ENCODE measurements around the gene ORC4.

The ORC4 gene

GRCh38 chr2:147924647-147925046, 95.9 kb downstream of the ORC4 start:
- Histone ChIP-seq H3K9ac (ENCODE audit: low read length) (no peak overlapping the region), H3K27me3 (ENCODE audit: insufficient read depth, low read length) (no peaks in the 10 kb centered on the region), H4K20me1 (ENCODE audit: insufficient read depth, low read length) (no peaks in the 10 kb centered on the region), H3K4me2 (ENCODE audit: low read length) (no peak overlapping the region), H3K9me2 (ENCODE audit: low read depth, low read length) (no peaks in the 10 kb centered on the region), H3K4me3 (ENCODE audit: low read depth, low read length, poor library complexity, severe bottlenecking) (no peak overlapping the region), H3K27ac (ENCODE audit: low read depth, low read length, poor library complexity, severe bottlenecking) (no peak overlapping the region), H3K9me3 (ENCODE audit: low read length) (no peaks in the 10 kb centered on the region), H3K4me1 (ENCODE audit: insufficient read depth, low read length, severe bottlenecking) (no peaks in the 10 kb centered on the region), H2AFZ (ENCODE audit: low read length) (no peak overlapping the region), H3K79me2 (ENCODE audit: insufficient read depth, low read length) (no peaks in the 10 kb centered on the region), H3K36me3 (ENCODE audit: insufficient read depth, low read length) (no peaks in the 10 kb centered on the region), H3F3A (ENCODE audit: insufficient read depth, low read length) (no peaks in the 10 kb centered on the region)
- TF ChIP-seq EZH2 (IDR thresholded peaks at IDR 0.05; ENCODE audit: borderline replicate concordance, low read length) (no peak), CTCF (IDR thresholded peaks at IDR 0.05; ENCODE audit: low read length) (no peak)

- H4K20me1 ChIP-seq (ENCODE audit: insufficient read depth, low read length) = no peaks in the 10 kb centered on the region
- no peaks in the 10 kb centered on the region for H3F3A ChIP-seq (ENCODE audit: insufficient read depth, low read length)
- H3K27ac ChIP-seq (ENCODE audit: low read depth, low read length, poor library complexity, severe bottlenecking) = no peak overlapping the region
- H3K9me3 ChIP-seq (ENCODE audit: low read length) = no peaks in the 10 kb centered on the region
- H3K9me2 ChIP-seq (ENCODE audit: low read depth, low read length) = no peaks in the 10 kb centered on the region
- no peaks in the 10 kb centered on the region for H3K4me1 ChIP-seq (ENCODE audit: insufficient read depth, low read length, severe bottlenecking)
- no peak overlapping the region for H2AFZ ChIP-seq (ENCODE audit: low read length)
- H3K36me3 ChIP-seq (ENCODE audit: insufficient read depth, low read length) = no peaks in the 10 kb centered on the region
- H3K4me2 ChIP-seq (ENCODE audit: low read length) = no peak overlapping the region
- TF ChIP-seq EZH2 (IDR thresholded peaks at IDR 0.05; ENCODE audit: borderline replicate concordance, low read length) = no peak
- no peak for TF ChIP-seq CTCF (IDR thresholded peaks at IDR 0.05; ENCODE audit: low read length)
- no peaks in the 10 kb centered on the region for H3K27me3 ChIP-seq (ENCODE audit: insufficient read depth, low read length)
- no peak overlapping the region for H3K9ac ChIP-seq (ENCODE audit: low read length)
- H3K4me3 ChIP-seq (ENCODE audit: low read depth, low read length, poor library complexity, severe bottlenecking) = no peak overlapping the region
- H3K79me2 ChIP-seq (ENCODE audit: insufficient read depth, low read length) = no peaks in the 10 kb centered on the region
These were observed 96.7 kb downstream of the ORC4 start for GRCh38 chr2:147923846-147924245.

DNA sequence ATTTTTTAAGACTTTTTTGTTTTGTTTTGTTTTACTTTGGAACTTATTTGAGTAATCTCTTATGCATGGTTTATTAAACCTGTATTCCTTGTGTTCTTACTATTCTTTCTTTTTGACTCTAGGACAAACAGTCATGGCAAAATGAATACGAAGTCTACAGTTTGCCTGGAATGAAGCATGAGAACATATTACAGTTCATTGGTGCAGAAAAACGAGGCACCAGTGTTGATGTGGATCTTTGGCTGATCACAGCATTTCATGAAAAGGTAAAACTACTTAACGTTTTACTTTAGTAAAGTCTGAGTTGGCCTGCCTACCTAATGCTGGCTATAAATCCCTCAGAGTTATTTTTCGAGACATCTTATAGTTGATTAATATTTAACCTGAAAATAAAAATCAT, 103.4 kb downstream of the ORC4 start:
- H3K9ac ChIP-seq (ENCODE audit: low read length) = no peak overlapping the region
- no peak overlapping the region for H3K4me3 ChIP-seq (ENCODE audit: low read depth, low read length, poor library complexity, severe bottlenecking)
- H3K27ac ChIP-seq (ENCODE audit: low read depth, low read length, poor library complexity, severe bottlenecking) = no peak overlapping the region
- no peaks in the 10 kb centered on the region for H3K79me2 ChIP-seq (ENCODE audit: insufficient read depth, low read length)
- no peaks in the 10 kb centered on the region for H4K20me1 ChIP-seq (ENCODE audit: insufficient read depth, low read length)
- no peak for TF ChIP-seq EZH2 (IDR thresholded peaks at IDR 0.05; ENCODE audit: borderline replicate concordance, low read length)
- TF ChIP-seq CTCF (IDR thresholded peaks at IDR 0.05; ENCODE audit: low read length) = no peak
- no peaks in the 10 kb centered on the region for H3K36me3 ChIP-seq (ENCODE audit: insufficient read depth, low read length)
- H2AFZ ChIP-seq (ENCODE audit: low read length) = no peak overlapping the region
- no peaks in the 10 kb centered on the region for H3K9me3 ChIP-seq (ENCODE audit: low read length)
- H3K4me2 ChIP-seq (ENCODE audit: low read length) = no peak overlapping the region
- no peaks in the 10 kb centered on the region for H3K27me3 ChIP-seq (ENCODE audit: insufficient read depth, low read length)
- H3K9me2 ChIP-seq (ENCODE audit: low read depth, low read length) = no peaks in the 10 kb centered on the region
- no peaks in the 10 kb centered on the region for H3F3A ChIP-seq (ENCODE audit: insufficient read depth, low read length)
- no peaks in the 10 kb centered on the region for H3K4me1 ChIP-seq (ENCODE audit: insufficient read depth, low read length, severe bottlenecking)

Data from OCI-LY1 (cell line).